Heart left ventricle (tissue), 16 donors: ENCODE results near the gene HSPA1L. TPM values are rescaled to one million over a fixed set of nuclear protein-coding genes. Genes with fewer than 3 reads are reported as not detected.

Experiments
- ATAC-seq, 4 donors: fragments of 200-7000 bp; cut with Tn5 transposase; one replicate each; pipeline ENCODE4 v1.9.1; 2020 to 2022; ENCODE audit warnings: moderate library complexity in 4 of 4, mild to moderate bottlenecking in 3 of 4, moderate number of reproducible peaks in 1 of 4
- DNase-seq, 5 donors: peaks; one replicate each; pipeline ENCODE4 v3.0.0-alpha.2; 2020
- H3K27ac ChIP-seq, 12 donors: fragments of 200-600 bp; sonication (generic) in 4 of 12; one replicate each; pipeline versions ENCODE4 v1.5.0 to v1.8.0; 2016 to 2022; ENCODE audit warnings: mild to moderate bottlenecking in 2 of 12
- H3K27me3 ChIP-seq, 9 donors: fragments of 200-600 bp; sonication (generic) in 2 of 9; one replicate each; pipeline versions ENCODE4 v1.5.1 to v1.8.0; 2016 to 2022; ENCODE audit warnings: mild to moderate bottlenecking in 3 of 9
- H3K36me3 ChIP-seq, 9 donors: fragments of 200-600 bp; sonication (generic) in 2 of 9; one replicate each; pipeline versions ENCODE4 v1.5.0 to v1.8.0; 2018 to 2022; ENCODE audit warnings: mild to moderate bottlenecking in 2 of 9
- H3K4me1 ChIP-seq, 12 donors: fragments of 200-600 bp; sonication (generic) in 4 of 12; one replicate each; pipeline versions ENCODE4 v1.5.0 to v1.8.0; 2016 to 2022; ENCODE audit warnings: mild to moderate bottlenecking in 3 of 12
- H3K4me3 ChIP-seq, 12 donors: fragments of 200-600 bp; sonication (generic) in 4 of 12; one replicate each; pipeline versions ENCODE4 v1.5.0 to v1.8.0; 2017 to 2022; ENCODE audit warnings: mild to moderate bottlenecking in 9 of 12, moderate library complexity in 4 of 12
- H3K9me3 ChIP-seq, 12 donors: fragments of 200-600 bp; sonication (generic) in 4 of 12; one replicate each; pipeline versions ENCODE4 v1.5.0 to v1.8.0; 2016 to 2022; ENCODE audit warnings: mild to moderate bottlenecking in 1 of 12
- CTCF ChIP-seq, 12 donors: fragments of 200-600 bp; sonication (generic) in 4 of 12; IDR thresholded peaks; one replicate each; pipeline versions ENCODE4 v1.5.0 to v1.8.0; 2018 to 2022; ENCODE audit warnings: antibody characterized with exemption in 12 of 12, mild to moderate bottlenecking in 5 of 12
- POLR2A ChIP-seq, 2 donors: fragments of 450-650 bp; IDR thresholded peaks; one replicate each; pipeline ENCODE4 v1.6.1; 2017; ENCODE audit warnings: antibody characterized with exemption in 2 of 2, mild to moderate bottlenecking in 2 of 2, moderate library complexity in 2 of 2
- WGBS, 4 donors: extraction: QIAGEN DNeasy Blood & Tissue Kit in 2 of 4; methylation state at CpG; one replicate each; pipeline versions ENCODE4 v1.1.5 to v1.1.7; 2013 to 2018; 5-methylcytosine and 5-hydroxymethylcytosine counted together
- intact Hi-C, 10 donors: fragments of 100-400 bp; cut with DNase I; formaldehyde crosslinking; loops; one replicate each; pipeline versions ENCODE4 v1.11.1 to v1.14.2; 2022
- polyA plus RNA-seq, 2 donors: library from polyadenylated mRNA; stranded (reverse); fragments of 200-250 nt; gene quantifications; one replicate each; pipeline ENCODE4 v1.2.3, GENCODE V29; 2013
- total RNA-seq, 9 donors: library from RNA; depleted of rRNA in 2 of 9; stranded (reverse); fragments of >200 nt in 2 of 9; fragmentation: NEBNext Ultra II Directional in 3 of 9; extraction: Animal tissue kit (Norgen Biotek cat#: 25700) in 3 of 9; gene quantifications; one replicate each; pipeline versions ENCODE4 v1.1.0 to v1.2.4, GENCODE V29; 2016 to 2023
- donor health status: ischemic (EF 13 %, LVEDD 7.1; RV severe dilation, severe dysfunction).
- donor health status: healthy with polysubstance abuse.
- donor health status: DM: no; HTN: yes; CAD: no.
- donor health status: DM: no; HTN: no; CAD: no.
- donor health status: ischemic (EF 25% LVEDD 6.9; RV normal size, moderate dysfunction).
- donor health status: ischemic (EF 25% LVEDD 5.7; RV mildly dilated, moderate dysfunction).
- donor health status: healthy.
- donor health status: DM: yes; HTN: yes; CAD: no.
- donor health status: ischemic (EF 35%, LVEDD 5.7; RV mildly dilated, moderate dysfunction).
- donor health status: nonischemic (EF 11% LVEDD 7.7; RV severe dilation, severe dysfunction).
- donor health status: DM: yes; HTN: yes; CAD: no.
- donor health status: PGD.
- donor health status: ischemic (EF 29% LVEDD 5.4; RV normal size, mild dysfunction).
- donor health status: nonischemic (EF 23%, LVEDD 6.1; RV moderate dilation, normal function).

The HSPA1L gene
- total and polyA plus RNA-seq, 11 donors = 0.95 to 3.6 (median 1.8) TPM

- Histone ChIP-seq H3K27me3 (no peaks in the 10 kb centered on the region), H3K4me3 (no peak overlapping the region), H3K4me1 (peaks cover 0 to 8% (median 2%) of the 10 kb centered on the region in 12 donors), H3K9me3 (no peaks in the 10 kb centered on the region), H3K27ac (no peak overlapping the region), H3K36me3 (peaks cover 0 to 91% (median 69%) of the 10 kb centered on the region in 9 donors)
- TF ChIP-seq POLR2A (IDR thresholded peaks at IDR 0.05) (no peak), CTCF (IDR thresholded peaks at IDR 0.05) (no peak)
- DNase-seq = no peak
- ATAC-seq = no peak
- WGBS, 4 donors = 90 to 94% (median 93%) methylated on average over 27 to 32 of the region's 32 CpGs
- intact Hi-C loops = no loop called here
Measured at GRCh38 chr6:31782126-31782855, 32.8 kb downstream of the HSPA1L start.

GRCh38 chr6:31781244-31782125, 33.6 kb downstream of the HSPA1L start:
- 97 to 98% (median 97%) methylated on average over 19 to 23 of the region's 23 CpGs for WGBS, 4 donors
- Histone ChIP-seq H3K27me3 (no peaks in the 10 kb centered on the region), H3K4me1 (peaks cover 0 to 16% (median 10%) of the 10 kb centered on the region in 12 donors), H3K9me3 (no peaks in the 10 kb centered on the region), H3K36me3 (peaks cover 0 to 83% (median 69%) of the 10 kb centered on the region in 9 donors), H3K4me3 (no peak overlapping the region), H3K27ac (no peak overlapping the region)
- intact Hi-C loops = no loop called here
- no peak for TF ChIP-seq CTCF (IDR thresholded peaks at IDR 0.05)
- no peak for TF ChIP-seq POLR2A (IDR thresholded peaks at IDR 0.05)
- no peak for ATAC-seq
- no peak for DNase-seq

- no peaks in the 10 kb centered on the region for H3K9me3 ChIP-seq
- intact Hi-C loops = no loop called here
- ATAC-seq = no peak
- TF ChIP-seq CTCF (IDR thresholded peaks at IDR 0.05) = no peak
- TF ChIP-seq POLR2A (IDR thresholded peaks at IDR 0.05) = no peak
- no peak for DNase-seq
- no peaks in the 10 kb centered on the region for H3K27me3 ChIP-seq
- no peak overlapping the region for H3K4me3 ChIP-seq
- H3K4me1 ChIP-seq = peaks cover 0 to 20% (median 12%) of the 10 kb centered on the region in 12 donors
- WGBS, 4 donors = 88 to 93% (median 91%) methylated on average over 15 to 20 of the region's 20 CpGs
- peaks cover 0 to 77% (median 69%) of the 10 kb centered on the region in 9 donors for H3K36me3 ChIP-seq
- no peak overlapping the region for H3K27ac ChIP-seq
Measured at GRCh38 chr6:31780507-31781243, 34.4 kb downstream of the HSPA1L start.
